Activated effector memory CD4-positive, alpha-beta T cell treated with anti-CD3 and anti-CD28 coated beads, Interleukin-2, amount 50 U/mL, for 16 hours (primary cell): ENCODE measurements around the gene ARHGEF37.

Experiments
- DNase-seq: peaks from one replicate; pipeline ENCODE4 v3.0.0-alpha.2; 2020

Gene ARHGEF37

DNA sequence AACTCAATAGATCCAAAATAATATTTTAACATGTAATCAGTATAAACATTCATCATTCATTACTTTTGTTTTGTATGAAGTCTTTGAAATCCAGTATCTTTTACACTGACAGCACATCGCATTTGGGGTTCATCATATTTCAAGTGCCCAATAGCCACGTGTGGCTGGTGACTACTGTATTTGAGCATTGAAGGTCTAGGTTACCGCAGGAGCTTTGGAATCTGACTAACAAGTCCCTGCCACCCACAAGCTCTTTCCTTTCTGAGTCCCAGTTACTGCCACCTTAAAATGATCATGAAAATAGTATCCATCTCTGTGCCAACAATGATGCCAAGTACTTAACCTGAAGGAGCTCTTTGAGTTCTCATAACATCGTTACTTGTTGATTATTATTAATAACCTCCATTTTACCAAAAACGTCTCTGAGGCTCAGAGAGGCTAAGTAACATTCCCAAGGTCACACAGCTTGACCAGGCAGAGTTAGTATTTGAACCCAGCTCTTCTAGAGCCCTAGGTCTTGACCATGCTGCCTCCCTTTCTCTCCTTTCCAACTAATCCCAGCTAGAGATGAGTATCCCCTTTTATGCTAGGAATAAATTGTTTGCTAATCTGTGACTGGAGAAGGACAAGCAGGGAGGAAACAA lies 24.2 kb downstream of the ARHGEF37 start:
- DNase-seq, result no peak

DNA sequence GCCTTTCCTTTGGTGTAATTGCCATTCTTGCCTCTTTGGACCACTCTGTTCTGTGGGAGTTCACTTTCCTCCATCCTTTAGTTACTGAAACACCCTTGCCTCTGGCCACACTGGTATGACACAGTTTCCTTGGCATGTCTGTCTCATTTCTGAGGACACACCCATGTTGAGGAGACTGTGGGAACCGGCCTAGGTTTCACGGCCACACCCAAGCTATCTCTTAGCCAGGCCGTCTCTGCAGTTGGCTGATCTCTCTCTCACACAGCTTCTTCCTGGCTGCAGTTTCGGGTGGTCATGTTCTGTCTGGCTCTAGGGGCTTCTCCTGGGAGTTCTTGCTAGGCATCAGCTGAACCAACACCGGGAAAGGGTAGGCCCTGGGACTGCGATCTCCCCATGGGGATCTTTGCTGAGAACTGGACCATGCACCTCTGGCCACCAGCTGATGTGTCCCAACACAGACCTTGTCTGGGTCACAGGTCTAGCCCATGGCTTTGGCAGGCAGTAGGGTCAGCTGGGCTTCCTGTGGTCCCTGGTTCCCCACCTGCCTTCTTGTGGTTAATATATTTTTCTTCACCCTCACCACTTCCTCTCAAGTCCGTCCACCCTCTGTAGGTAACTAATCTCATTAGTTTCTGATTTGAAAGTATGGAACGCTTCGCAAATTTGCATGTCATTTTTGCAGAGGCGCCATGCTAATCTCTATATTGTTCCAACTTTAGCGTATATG lies 24.9 kb downstream of the ARHGEF37 start:
- no peak for DNase-seq

- no peak for DNase-seq
These were observed 27.7 kb downstream of the ARHGEF37 start for GRCh38 chr5:149608936-149609545.

DNA sequence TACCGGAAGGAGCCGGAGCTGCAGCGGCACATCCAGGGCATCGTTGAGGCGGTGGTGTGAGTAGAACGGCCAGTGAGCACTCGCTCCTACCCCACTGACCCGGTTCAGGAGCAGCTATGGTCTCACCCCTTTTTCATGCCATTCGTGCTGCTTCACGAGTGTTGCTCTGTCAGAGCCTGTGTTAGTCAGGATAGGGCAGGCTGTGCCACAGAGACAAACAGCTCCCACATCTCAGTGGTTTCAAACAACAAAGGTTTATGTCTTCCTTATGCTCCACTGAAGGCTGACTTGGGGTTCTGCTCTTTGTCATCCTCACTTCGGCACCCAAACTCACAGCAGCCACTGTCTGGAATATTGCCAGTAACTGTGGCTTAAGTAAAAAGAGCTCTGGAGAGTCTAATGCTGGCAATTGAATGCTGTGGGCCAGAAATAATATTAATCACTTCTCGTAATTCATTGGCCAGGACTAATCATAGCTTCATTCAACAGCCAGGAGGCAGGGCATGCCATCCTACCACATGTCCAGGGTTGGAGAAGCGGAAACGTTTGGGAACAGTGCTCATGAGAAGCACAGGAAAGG lies 28.4 kb downstream of the ARHGEF37 start:
- no peak for DNase-seq

GRCh38 chr5:149610589-149611255 lies 29.4 kb downstream of the ARHGEF37 start:
- DNase-seq, result no peak

DNA sequence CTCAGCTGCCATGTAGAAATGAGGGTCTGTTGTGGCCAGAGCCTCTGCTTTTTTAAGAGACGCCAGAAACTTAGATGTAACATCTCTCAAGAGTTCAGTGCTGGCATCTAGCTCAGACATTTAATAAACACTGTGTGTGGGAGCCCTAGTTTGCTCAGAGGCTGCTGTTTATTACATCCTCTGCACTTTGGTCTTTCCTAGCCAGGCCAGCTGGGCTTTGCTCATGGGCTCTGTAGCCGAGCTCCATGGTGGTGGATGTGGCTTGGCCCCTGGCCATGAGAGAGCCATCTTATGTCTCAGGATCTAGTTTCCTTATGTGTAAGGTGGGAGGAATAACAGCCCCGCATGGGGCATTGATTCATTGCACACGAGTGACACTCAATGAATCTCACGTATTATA lies 30.0 kb downstream of the ARHGEF37 start:
- no peak for DNase-seq

- no peak for DNase-seq
These were observed 33.0 kb downstream of the ARHGEF37 start for GRCh38 chr5:149614034-149614907.

DNA sequence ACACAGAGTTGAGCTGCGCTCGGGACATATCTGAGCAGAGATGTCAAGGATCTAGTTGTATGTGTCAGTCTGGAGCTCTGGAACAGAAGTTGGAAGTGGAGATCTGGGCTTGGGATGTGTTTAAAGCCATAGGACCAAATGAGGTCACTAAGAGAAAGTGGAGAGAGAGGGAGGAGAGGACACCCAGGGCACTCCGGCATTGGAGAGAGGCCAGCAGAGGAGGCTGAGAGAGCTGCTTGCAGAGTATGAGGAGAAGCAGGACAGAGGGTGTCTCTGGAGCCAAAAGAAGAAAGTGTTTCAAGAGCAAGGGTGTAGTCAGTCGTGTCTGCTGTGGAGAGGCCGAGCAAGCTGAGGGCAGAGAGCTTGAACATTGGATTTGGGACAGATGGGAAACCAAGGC lies 34.7 kb downstream of the ARHGEF37 start:
- DNase-seq, result no peak

DNA sequence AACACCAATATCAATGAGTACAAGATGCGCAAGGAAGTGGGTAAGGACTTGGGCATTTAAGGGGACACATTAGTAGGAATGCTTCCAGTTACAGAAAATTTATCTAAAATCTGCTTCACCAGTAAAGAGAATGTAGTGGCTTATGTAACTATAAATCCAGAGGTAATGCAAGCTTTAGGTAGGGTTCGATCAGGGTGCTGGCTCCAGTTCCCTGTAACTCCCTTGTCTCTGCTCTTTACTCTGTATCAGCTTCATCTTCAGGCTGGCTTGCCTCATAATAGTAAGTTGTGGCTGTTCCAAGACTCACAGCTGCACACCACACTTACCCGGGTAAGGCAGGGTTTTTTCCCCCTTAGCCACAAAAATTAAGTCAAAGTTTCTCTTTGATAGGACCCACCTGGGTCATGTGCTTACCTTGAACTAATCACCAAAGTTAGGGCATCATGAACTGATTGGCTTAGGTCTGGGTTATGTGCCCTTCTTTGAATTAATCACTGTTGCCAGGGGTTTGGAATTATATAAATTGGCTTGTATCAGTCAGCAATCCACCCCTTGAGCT lies 35.5 kb downstream of the ARHGEF37 start:
- DNase-seq, result no peak

- DNase-seq, result no peak
These were observed 36.5 kb downstream of the ARHGEF37 start for GRCh38 chr5:149617760-149618306.

DNA sequence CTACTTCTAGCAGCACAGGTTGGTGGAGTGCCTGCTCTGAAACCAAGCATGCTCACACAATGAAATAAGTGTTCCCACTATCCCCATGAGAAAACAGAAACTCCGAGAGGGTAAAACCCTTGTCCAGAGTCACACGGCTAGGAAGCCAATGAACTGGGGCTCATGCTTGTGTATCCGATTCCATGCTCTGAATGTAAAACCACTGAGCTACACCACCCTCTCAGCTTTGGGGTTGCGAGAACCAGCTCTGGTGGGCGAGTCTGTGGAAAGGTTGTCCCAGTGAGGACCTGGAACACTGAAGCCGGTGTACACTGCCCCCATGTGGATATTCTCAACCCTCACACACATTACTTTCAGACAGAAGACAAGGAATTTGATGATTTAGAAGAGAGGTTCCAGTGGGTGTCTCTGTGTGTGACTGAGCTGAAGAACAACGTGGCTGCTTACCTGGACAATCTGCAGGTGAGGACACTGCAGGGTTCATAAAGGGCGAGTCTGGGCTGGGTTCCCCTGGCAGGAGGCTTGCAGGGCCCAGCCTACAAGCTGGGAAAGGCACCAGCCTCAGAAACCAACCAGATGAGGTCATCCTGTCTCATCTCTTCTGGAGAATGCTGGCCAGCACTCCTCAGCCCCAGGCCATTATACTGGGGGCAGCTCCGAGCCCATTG lies 37.4 kb downstream of the ARHGEF37 start:
- no peak for DNase-seq

GRCh38 chr5:149621415-149622098 lies 40.3 kb downstream of the ARHGEF37 start:
- no peak for DNase-seq

DNA sequence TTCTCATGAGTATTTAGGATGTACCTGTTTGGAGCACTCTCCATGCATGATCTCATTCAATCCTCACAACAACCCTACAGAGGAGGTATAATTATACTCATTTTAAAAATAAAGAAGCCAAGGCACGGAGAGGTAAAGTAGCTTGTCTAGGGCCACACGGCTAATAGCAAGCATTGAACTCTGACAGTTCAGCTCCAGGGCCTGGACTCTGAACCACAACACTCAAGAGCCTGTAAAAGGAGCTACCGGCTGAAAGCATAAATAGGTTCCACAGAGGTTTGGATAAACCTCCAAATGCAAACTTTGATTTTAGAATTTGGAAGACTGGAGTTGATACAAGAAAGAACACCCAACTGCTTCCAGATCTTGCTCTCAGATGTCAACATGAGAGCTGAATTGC lies 41.2 kb downstream of the ARHGEF37 start:
- no peak for DNase-seq

DNA sequence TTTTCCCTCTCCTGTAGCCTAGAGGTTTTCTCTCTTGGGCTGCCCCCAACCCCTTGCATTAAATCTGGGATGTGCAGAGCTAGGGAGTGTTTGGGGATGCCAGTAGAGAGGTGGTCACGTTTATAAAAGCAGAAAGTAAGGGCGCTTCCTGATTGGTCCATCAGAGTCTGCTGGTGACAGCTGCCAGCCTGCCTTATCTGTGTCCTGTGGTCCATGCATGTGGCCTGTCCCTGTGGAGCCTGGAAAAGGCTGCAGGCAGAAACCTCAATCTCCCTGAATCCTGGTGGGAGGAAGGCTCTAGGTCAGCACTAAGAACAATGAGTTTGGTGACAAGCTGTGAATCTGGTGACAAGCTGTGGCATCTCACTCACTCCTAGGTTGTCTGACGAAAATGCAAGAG lies 42.2 kb downstream of the ARHGEF37 start:
- DNase-seq, result no peak

- DNase-seq, result no peak
These were observed 45.8 kb downstream of the ARHGEF37 start for GRCh38 chr5:149627070-149627469.

DNA sequence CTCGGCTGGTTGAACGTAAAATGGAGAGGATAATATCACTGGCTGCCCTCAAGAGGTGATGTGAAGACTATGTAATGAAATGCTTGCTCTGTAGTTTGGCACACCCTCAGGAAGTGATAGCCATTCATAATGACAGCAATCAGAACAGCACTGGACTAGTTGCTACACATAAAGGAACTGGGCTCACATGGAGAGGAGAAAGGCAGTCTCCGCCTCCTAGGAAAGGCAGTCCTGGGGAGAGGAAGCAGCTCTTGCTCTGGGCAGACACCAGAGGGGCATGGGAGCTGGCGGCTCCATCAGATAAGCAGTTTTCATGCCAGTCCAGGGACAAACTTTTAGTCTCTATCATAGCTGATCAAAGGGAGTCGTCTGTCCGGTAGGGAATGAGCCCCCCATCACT lies 46.9 kb downstream of the ARHGEF37 start:
- no peak for DNase-seq

GRCh38 chr5:149628846-149629388 lies 47.6 kb downstream of the ARHGEF37 start:
- no peak for DNase-seq

DNA sequence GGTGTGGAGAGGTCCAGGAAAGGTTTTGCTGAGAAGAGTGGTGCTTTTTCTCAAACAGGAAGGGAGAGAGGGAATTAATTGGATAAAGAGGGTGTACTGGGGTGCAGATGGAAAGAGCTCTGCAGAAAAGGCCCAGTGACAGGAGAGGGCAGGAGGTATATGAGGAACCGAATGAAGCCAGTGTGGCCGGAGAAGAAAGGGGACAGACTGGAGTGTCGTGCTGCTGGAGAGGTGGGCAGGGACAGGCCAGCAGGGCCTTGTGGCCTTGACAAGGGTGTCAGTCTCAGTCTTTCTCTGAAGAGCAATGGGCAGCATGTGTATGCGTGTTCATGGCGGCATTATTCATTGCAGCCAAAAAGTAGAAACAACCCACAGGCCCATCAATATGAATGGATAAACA lies 48.1 kb downstream of the ARHGEF37 start:
- no peak for DNase-seq

- DNase-seq, result no peak
These were observed 49.0 kb downstream of the ARHGEF37 start for GRCh38 chr5:149630337-149630736.

DNA sequence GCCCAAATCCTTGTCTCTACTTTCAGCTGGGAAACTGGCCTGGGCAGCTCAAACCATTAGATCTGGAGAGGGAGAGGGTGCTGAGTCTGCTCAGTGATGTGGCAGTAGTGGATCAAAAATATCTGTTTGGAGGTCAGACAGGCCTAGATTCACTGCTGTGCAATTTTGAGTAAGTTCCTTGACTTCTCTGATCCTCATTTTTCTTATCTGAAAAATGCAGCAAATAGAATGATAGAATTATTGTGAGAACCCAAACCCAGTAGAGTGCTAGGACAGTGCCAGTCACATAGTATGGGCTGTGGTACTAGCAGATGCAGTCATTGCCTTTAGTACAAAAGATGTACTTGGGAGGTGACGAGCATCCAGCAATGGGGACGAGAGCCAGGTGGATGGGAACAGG lies 50.2 kb downstream of the ARHGEF37 start:
- no peak for DNase-seq
